Heart right ventricle (tissue), 16 donors: ENCODE results near the gene HTRA3. TPM values are rescaled to one million over a fixed set of nuclear protein-coding genes. Genes with fewer than 3 reads are reported as not detected.

ENCODE experiments used
- ATAC-seq, 8 donors: fragments of 200-7000 bp; cut with Tn5 transposase; one replicate each; pipeline ENCODE4 v1.9.1; 2020; ENCODE audit warnings: mild to moderate bottlenecking in 8 of 8, moderate library complexity in 8 of 8, moderate number of reproducible peaks in 1 of 8
- DNase-seq, 2 donors: peaks; one replicate each; pipeline ENCODE4 v3.0.0-alpha.2; 2020
- H3K27ac ChIP-seq, 10 donors: fragments of 200-600 bp; sonication (generic) in 2 of 10; one replicate each; pipeline versions ENCODE4 v1.5.0 to v1.8.0; 2020 to 2022; ENCODE audit warnings: mild to moderate bottlenecking in 3 of 10
- H3K27me3 ChIP-seq, 7 donors: fragments of 200-600 bp; one replicate each; pipeline ENCODE4 v1.8.0; 2021 to 2022; ENCODE audit warnings: mild to moderate bottlenecking in 2 of 7
- H3K36me3 ChIP-seq, 9 donors: fragments of 200-600 bp; sonication (generic) in 1 of 9; one replicate each; pipeline versions ENCODE4 v1.5.0 to v1.8.0; 2020 to 2022; ENCODE audit warnings: mild to moderate bottlenecking in 2 of 9
- H3K4me1 ChIP-seq, 9 donors: fragments of 200-600 bp; sonication (generic) in 1 of 9; one replicate each; pipeline versions ENCODE4 v1.5.0 to v1.8.0; 2020 to 2022; ENCODE audit warnings: mild to moderate bottlenecking in 4 of 9
- H3K4me3 ChIP-seq, 10 donors: fragments of 200-600 bp; sonication (generic) in 2 of 10; one replicate each; pipeline versions ENCODE4 v1.5.0 to v1.8.0; 2020 to 2022; ENCODE audit warnings: mild to moderate bottlenecking in 7 of 10, moderate library complexity in 2 of 10
- H3K9me3 ChIP-seq, 11 donors: fragments of 200-600 bp in 10 of 11; sonication (generic) in 2 of 11; one replicate each; pipeline versions ENCODE4 v1.5.0 to v1.8.0; 2013 to 2022; ENCODE audit warnings: mild to moderate bottlenecking in 2 of 11, control low read depth in 1 of 11, moderate library complexity in 1 of 11
- WGBS, 2 donors: extraction: QIAGEN DNeasy Blood & Tissue Kit; methylation state at CpG; one replicate each; pipeline ENCODE4 v1.1.7; 2013; ENCODE audit warnings: inconsistent platforms in 1 of 2; 5-methylcytosine and 5-hydroxymethylcytosine counted together
- intact Hi-C, 10 donors: fragments of 100-400 bp; cut with DNase I; formaldehyde crosslinking; loops; one replicate each; pipeline versions ENCODE4 v1.11.1 to v1.14.2; 2022
- polyA plus RNA-seq, 2 donors: library from polyadenylated mRNA; stranded (reverse); fragments of 200-250 nt; gene quantifications; one replicate each; pipeline ENCODE4 v1.2.3, GENCODE V29; 2013
- total RNA-seq, 10 donors: library from RNA; stranded (reverse); fragmentation: NEBNext Ultra II Directional in 3 of 10; extraction: Animal tissue kit (Norgen Biotek cat#: 25700) in 3 of 10; gene quantifications; one replicate each; pipeline versions ENCODE4 v1.2.1 to v1.2.4, GENCODE V29; 2021 to 2023
- TF ChIP-seq, protein P1 (sequence below), 9 donors: fragments of 200-600 bp; sonication (generic) in 2 of 9; IDR thresholded peaks; one replicate each; pipeline versions ENCODE4 v1.5.0 to v1.8.0; 2021 to 2022; ENCODE audit warnings: antibody characterized with exemption in 9 of 9, mild to moderate bottlenecking in 5 of 9, moderate library complexity in 1 of 9
- donor health status: Arrhythmogenic right ventricular cardiomyopathy.
- donor health status: ischemic (EF 13 %, LVEDD 7.1; RV severe dilation, severe dysfunction).
- donor health status: healthy with polysubstance abuse.
- donor health status: DM: no; HTN: yes; CAD: no.
- donor health status: DM: no; HTN: no; CAD: no.
- donor health status: ischemic (EF 25% LVEDD 6.9; RV normal size, moderate dysfunction).
- donor health status: ischemic (EF 25% LVEDD 5.7; RV mildly dilated, moderate dysfunction).
- donor health status: healthy.
- donor health status: DM: yes; HTN: yes; CAD: no.
- donor health status: Ischemic cardiomyopathy.
- donor health status: ischemic (EF 35%, LVEDD 5.7; RV mildly dilated, moderate dysfunction).
- donor health status: nonischemic (EF 11% LVEDD 7.7; RV severe dilation, severe dysfunction).
- donor health status: DM: yes; HTN: yes; CAD: no.
- donor health status: PGD.
- donor health status: ischemic (EF 29% LVEDD 5.4; RV normal size, mild dysfunction).
- donor health status: nonischemic (EF 23%, LVEDD 6.1; RV moderate dilation, normal function).

Gene HTRA3
- total and polyA plus RNA-seq, 12 donors: 20.2 to 82.5 (median 54.2) TPM

DNA sequence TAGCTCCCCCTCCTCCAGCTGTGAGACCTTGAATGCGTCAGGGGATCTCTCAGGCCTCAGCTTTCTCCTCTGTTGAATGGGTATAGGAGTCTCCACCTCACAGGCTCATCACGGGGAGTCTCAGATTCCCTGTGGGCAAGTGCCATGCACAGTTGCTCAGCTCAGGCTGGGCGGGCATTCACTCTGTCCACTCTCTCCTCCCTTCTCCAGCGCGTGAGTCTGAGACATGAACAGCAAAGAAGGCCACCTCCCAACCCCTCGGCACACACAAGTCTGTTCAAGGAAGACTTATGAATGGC lies 60.0 kb downstream of the HTRA3 start:
- Histone ChIP-seq H3K36me3 (no peaks in the 10 kb centered on the region), H3K9me3 (peaks cover 0 to 14% (median 6%) of the 10 kb centered on the region in 11 donors), H3K4me1 (peaks cover 3 to 32% (median 17%) of the 10 kb centered on the region in 9 donors), H3K27me3 (no peaks in the 10 kb centered on the region), H3K4me3 (no peak overlapping the region), H3K27ac (no peak overlapping the region)
- ATAC-seq (peak in 1 of 8 donors; percentile 1), DNase-seq (no peak)
- intact Hi-C loops: loop anchor here in 2 of 10 donors (10.0 kb wide), 2 partner anchors 65 to 75 kb away; no protein-coding TSS in a partner anchor
- 80 to 83% methylated on average over 6 of the region's 6 CpGs for WGBS, 2 donors
- TF ChIP-seq, protein P1, sequence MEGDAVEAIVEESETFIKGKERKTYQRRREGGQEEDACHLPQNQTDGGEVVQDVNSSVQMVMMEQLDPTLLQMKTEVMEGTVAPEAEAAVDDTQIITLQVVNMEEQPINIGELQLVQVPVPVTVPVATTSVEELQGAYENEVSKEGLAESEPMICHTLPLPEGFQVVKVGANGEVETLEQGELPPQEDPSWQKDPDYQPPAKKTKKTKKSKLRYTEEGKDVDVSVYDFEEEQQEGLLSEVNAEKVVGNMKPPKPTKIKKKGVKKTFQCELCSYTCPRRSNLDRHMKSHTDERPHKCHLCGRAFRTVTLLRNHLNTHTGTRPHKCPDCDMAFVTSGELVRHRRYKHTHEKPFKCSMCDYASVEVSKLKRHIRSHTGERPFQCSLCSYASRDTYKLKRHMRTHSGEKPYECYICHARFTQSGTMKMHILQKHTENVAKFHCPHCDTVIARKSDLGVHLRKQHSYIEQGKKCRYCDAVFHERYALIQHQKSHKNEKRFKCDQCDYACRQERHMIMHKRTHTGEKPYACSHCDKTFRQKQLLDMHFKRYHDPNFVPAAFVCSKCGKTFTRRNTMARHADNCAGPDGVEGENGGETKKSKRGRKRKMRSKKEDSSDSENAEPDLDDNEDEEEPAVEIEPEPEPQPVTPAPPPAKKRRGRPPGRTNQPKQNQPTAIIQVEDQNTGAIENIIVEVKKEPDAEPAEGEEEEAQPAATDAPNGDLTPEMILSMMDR (IDR thresholded peaks at IDR 0.05): no peak

- Histone ChIP-seq H3K4me3 (no peak overlapping the region), H3K27ac (peak overlapping the region in 9 of 10 donors; percentile 4 to 69 (median 53)), H3K9me3 (peaks cover 0 to 14% (median 6%) of the 10 kb centered on the region in 11 donors), H3K36me3 (no peaks in the 10 kb centered on the region), H3K4me1 (peaks cover 3 to 26% (median 16%) of the 10 kb centered on the region in 9 donors), H3K27me3 (no peaks in the 10 kb centered on the region)
- intact Hi-C loops: loop anchor here in 5 of 10 donors (5.0 to 10.0 kb wide), 3 partner anchors 65 to 75 kb away; no protein-coding TSS in a partner anchor
- DNase-seq: no peak
- peak; percentile 18 to 61 (median 33) for ATAC-seq
- WGBS, 2 donors: 81 to 87% methylated on average over 20 of the region's 20 CpGs
- TF ChIP-seq, protein P1 (IDR thresholded peaks at IDR 0.05): no peak
Measured at GRCh38 chr4:8329859-8330761, 60.6 kb downstream of the HTRA3 start.

GRCh38 chr4:8330821-8331574 lies 61.4 kb downstream of the HTRA3 start:
- 31 to 41% methylated on average over 15 of the region's 15 CpGs for WGBS, 2 donors
- peaks cover 3 to 22% (median 16%) of the 10 kb centered on the region in 9 donors for H3K4me1 ChIP-seq
- H3K36me3 ChIP-seq: no peaks in the 10 kb centered on the region
- no peak overlapping the region for H3K4me3 ChIP-seq
- TF ChIP-seq, protein P1 (IDR thresholded peaks at IDR 0.05): peak in 6 of 9 donors; percentile 7 to 46 (median 37)
- ATAC-seq (peak; percentile 68 to 96 (median 92)), DNase-seq (peak; percentile 47 to 81)
- H3K27me3 ChIP-seq: no peaks in the 10 kb centered on the region
- H3K27ac ChIP-seq: peak overlapping the region in 9 of 10 donors; percentile 14 to 69 (median 53)
- peaks cover 0 to 15% (median 6%) of the 10 kb centered on the region in 11 donors for H3K9me3 ChIP-seq
- intact Hi-C loops: loop anchor here in 3 of 10 donors (5.0 to 10.0 kb wide), 2 partner anchors 64 to 71 kb away; no protein-coding TSS in a partner anchor

- peaks cover 0 to 15% (median 4%) of the 10 kb centered on the region in 11 donors for H3K9me3 ChIP-seq
- intact Hi-C loops: loop anchor here in 3 of 10 donors (5.0 to 10.0 kb wide), 2 partner anchors 63 to 71 kb away; no protein-coding TSS in a partner anchor
- H3K4me1 ChIP-seq: peaks cover 3 to 22% (median 16%) of the 10 kb centered on the region in 9 donors
- WGBS, 2 donors: 90% methylated on average over 6 of the region's 6 CpGs
- TF ChIP-seq, protein P1 (IDR thresholded peaks at IDR 0.05): no peak
- no peaks in the 10 kb centered on the region for H3K36me3 ChIP-seq
- DNase-seq (no peak), ATAC-seq (no peak)
- no peaks in the 10 kb centered on the region for H3K27me3 ChIP-seq
- no peak overlapping the region for H3K4me3 ChIP-seq
- peak overlapping the region in 8 of 10 donors; percentile 14 to 69 (median 52) for H3K27ac ChIP-seq
Measured at GRCh38 chr4:8331575-8331955, 62.0 kb downstream of the HTRA3 start.
